Fibroblast of mammary gland (primary cell): ENCODE results near the gene SEPTIN2.

ENCODE experiments used
- DNase-seq: peaks from one replicate; pipeline ENCODE4 v3.0.0-alpha.2; 2010; ENCODE audit warnings: low read depth
- H3K4me3 ChIP-seq: 2 replicates; pipeline ENCODE4 v1.5.1; 2011; ENCODE audit warnings: low read depth, mild to moderate bottlenecking, low read length, moderate library complexity; ENCODE audit not compliant: control insufficient read depth
- CTCF ChIP-seq: conservative IDR thresholded peaks from 2 replicates; pipeline ENCODE4 v1.5.1; 2011; ENCODE audit warnings: low read depth, low read length, inconsistent platforms; ENCODE audit not compliant: control insufficient read depth, insufficient read depth

SEPTIN2 gene

DNA sequence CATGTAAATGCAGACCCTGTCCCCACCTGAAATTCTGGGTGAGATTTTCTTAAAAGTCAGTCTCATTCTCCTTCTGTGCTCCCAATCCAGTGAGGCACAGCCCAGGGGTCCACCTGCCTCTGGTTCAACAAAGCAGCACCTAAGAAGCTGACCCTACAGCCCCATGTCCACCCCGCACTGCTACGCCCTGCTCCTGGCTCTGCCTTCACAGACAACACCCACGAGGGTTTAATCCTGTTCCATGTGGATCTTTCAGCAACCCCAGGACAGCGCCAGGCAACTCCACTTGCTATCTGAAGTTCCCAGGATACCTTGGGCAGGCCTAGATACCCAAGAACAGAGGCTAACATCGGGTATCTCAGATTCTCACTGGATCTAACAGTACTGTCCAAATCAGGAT is 45.2 kb upstream of the SEPTIN2 start:
- no peak for DNase-seq
- TF ChIP-seq CTCF, result no peak
- H3K4me3 ChIP-seq, result peak overlapping the region; percentile 88

DNA sequence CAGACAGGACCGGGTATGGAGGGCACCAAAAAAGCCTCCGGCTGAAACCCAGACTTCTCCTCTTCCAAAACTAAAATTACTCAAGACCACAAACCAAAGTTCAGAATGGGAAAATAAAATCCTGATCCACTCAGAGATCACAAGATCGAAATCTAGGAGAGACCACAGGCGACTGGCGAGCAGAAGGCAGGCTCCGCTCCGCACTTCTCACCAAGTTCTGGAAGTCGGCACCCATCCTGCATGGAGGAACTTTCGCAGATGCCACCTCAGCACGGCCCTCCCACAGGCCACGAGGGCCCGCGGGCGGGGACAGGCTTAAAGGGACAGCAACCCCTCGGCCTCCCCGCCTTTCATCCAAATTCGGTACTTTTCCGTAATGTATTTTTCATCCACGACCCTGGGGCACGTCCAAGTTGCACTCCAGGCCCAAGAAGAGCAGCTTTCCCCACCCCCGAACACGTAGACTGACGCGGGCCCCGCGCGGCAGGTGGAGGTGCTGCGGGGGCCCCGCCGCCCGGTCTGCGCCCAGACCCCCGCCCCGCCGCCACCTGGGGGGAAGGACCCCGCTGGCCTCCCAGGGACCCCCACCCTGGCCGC is 43.9 kb upstream of the SEPTIN2 start:
- TF ChIP-seq CTCF, result no peak
- peak overlapping the region; percentile 88 for H3K4me3 ChIP-seq

DNA sequence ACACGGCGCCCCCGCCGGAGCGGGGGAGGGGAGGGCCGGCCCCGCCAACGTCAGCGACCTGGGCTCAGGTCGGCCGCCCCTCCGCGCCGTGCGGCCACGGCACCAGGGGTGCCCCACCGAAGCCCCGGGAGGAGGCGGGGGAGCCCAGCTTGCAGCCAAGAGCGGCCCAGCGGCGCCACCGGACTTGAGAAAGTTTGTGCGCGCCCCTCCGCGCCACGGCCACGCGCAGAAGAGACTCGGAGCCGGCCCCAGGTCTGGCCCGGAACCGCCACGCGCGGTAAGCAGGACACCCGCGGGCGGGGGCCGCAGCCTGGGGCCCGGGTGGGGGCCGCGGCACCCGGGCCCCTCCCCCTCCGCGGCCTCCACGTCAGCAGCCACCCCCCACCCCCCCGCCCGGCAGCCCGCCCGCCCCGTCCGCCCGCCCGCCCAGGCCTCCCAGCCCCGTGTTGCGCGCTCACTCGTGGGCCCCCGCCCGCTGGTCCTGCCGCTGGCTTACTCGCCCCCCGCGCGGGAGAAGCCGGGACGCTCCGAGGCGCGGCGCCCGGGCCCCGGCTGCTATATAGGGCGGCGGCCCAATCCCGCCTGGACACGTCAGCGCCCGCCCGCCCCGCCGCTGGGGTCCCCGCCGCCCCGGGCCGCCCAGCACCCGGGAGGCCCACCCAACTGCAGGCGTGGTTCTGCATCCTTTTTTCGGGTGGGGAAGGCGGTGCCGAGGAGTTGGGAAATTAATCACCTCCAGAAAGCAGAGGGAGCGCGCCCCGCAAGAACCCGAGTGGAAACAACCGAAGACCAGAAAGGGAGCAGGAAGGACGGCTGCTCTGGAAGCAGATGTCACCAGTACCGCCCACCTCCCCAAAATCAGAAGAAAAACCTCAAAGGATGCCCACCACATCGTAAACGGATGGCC is 43.2 kb upstream of the SEPTIN2 start:
- peak; percentile 52 for DNase-seq
- no peak for TF ChIP-seq CTCF
- H3K4me3 ChIP-seq, result peak overlapping the region; percentile 88

More for the DNA sequence above, 43.9 kb upstream of the SEPTIN2 start:
- peak; percentile 81 for DNase-seq

- TF ChIP-seq CTCF, result no peak
- no peak for DNase-seq
- H3K4me3 ChIP-seq, result peak overlapping the region; percentile 88
Measured at GRCh38 chr2:241273210-241274020, 42.3 kb upstream of the SEPTIN2 start.

- DNase-seq, result no peak
- no peak overlapping the region for H3K4me3 ChIP-seq
- TF ChIP-seq CTCF, result no peak
Measured at GRCh38 chr2:241274127-241274526, 41.6 kb upstream of the SEPTIN2 start.

GRCh38 chr2:241275504-241275903 is 40.2 kb upstream of the SEPTIN2 start:
- TF ChIP-seq CTCF, result no peak
- no peak for DNase-seq
- no peak overlapping the region for H3K4me3 ChIP-seq
